Activated CD4-positive, alpha-beta T cell treated with anti-CD3 and anti-CD28 coated beads, Interleukin-10, Interleukin-2, amounts not matched to agents 100 ng/mL and 50 ng/mL, durations not matched to agents 16 hours and 8 hours (primary cell): ENCODE results near the gene PALM2AKAP2.
"Not testable (repeated sequence)": the region's sequence is repeated elsewhere in the genome, so short reads cannot be mapped to it uniquely, and the experiment has no call there.

Experiments used
- DNase-seq: peaks from one replicate; pipeline ENCODE4 v3.0.0-alpha.2; 2020

The PALM2AKAP2 gene

GRCh38 chr9:109811876-109812275, 31.9 kb downstream of the PALM2AKAP2 start:
- no peak for DNase-seq

- no peak for DNase-seq
Measured at GRCh38 chr9:109812331-109812730, 32.3 kb downstream of the PALM2AKAP2 start.

- peak; percentile 13 for DNase-seq
Measured at GRCh38 chr9:109812818-109813281, 32.9 kb downstream of the PALM2AKAP2 start.

- DNase-seq, result no peak
Measured at GRCh38 chr9:109813303-109813702, 33.3 kb downstream of the PALM2AKAP2 start.

DNA sequence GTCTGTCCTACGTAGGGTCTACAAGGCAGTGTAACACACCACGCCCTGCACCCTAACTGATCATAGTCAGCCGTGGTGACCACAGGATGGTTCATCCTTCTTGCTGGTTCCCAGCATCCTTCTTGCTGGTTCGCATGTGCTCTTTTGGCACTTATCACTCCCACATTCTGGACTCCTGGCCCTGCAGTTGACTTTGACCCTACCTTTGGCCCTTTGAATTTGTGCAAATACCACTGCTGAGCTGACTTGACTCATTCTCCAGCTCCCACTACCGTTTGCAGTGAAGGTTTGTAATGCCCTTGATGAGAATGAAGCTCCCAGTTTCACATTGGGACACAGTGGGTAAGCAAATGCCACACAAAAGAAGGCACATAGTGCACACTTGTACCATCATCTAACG, 33.8 kb downstream of the PALM2AKAP2 start:
- no peak for DNase-seq

- DNase-seq, result no peak
Measured at GRCh38 chr9:109815366-109815947, 35.5 kb downstream of the PALM2AKAP2 start.

DNA sequence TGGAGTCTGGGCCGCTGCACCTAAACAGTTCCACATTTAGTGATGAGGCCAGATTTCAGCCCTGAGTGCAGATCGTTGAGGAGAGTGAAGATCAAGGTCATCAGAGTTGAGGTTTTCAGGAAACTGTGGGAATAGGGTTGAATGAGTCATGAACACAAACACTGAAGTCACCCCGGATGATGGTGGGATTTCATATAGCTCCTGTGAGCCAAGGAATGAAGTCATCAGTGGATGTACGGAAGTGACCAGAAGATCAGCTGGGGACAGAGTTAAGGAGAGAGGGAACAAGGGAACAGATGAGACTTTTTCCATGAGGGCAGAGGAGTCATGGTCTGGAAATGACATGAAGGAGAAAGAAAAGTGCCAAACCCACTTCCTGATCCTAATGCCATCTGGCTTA, 36.5 kb downstream of the PALM2AKAP2 start:
- DNase-seq, result no peak

- no peak for DNase-seq
Measured at GRCh38 chr9:109817146-109817845, 37.3 kb downstream of the PALM2AKAP2 start.

DNA sequence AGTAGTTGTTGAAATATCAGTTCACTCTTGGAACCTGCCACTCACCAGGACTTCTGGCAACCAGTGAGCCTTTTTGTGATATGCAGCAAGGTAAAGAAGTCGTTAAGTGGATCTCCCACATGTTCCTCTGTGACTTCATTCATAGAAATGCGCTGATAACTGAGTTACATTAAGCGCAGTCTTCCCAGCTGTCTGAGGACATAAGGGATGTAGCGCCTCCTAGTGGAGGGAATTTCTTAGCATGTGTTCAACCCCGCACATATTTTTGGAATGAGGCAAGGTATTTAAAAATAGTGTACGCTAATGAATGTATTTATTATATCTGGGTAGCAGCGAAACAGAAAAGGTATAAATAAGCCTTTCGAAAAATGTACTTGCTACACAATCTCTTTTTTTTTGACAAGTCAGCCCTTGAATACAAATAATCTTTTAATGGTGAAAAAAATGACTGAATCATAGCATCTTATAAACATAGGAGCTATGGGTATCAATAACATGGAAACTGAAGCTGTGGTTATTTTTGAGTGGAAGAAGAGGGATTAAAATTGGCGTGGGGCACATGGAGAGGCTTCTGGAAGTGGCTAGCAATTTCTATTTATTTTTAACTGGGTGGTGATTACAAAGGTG, 38.0 kb downstream of the PALM2AKAP2 start:
- peak; percentile 75 for DNase-seq

- no peak for DNase-seq
Measured at GRCh38 chr9:109821711-109822110, 41.7 kb downstream of the PALM2AKAP2 start.

- not testable (repeated sequence) for DNase-seq
Measured at GRCh38 chr9:109825383-109825782, 45.4 kb downstream of the PALM2AKAP2 start.

GRCh38 chr9:109826559-109826958, 46.6 kb downstream of the PALM2AKAP2 start:
- no peak for DNase-seq

GRCh38 chr9:109828254-109828653, 48.3 kb downstream of the PALM2AKAP2 start:
- DNase-seq, result no peak
